ENCODE measurements around the gene LRRC70.

The LRRC70 gene

DNA sequence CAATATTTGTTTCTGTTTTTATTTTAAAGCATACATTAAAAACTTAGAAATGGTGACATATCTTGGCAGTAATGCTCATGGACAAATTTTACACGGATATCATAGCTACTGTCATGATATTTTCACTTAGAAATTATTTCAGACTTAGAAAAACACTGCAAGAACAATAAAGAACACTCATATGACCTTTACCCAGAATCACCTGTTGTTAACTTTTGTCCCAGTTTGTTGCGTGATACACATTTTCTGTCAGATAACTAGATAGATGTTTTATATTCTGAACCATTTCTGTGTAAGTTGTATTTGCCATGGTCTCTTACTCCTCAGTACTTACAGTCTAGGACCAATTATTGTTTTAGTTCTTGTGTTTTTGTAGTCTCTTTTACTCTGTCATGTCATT is 3.6 kb upstream of the LRRC70 start:
- DNase-seq (ENCODE audit: low read depth): no peak

DNA sequence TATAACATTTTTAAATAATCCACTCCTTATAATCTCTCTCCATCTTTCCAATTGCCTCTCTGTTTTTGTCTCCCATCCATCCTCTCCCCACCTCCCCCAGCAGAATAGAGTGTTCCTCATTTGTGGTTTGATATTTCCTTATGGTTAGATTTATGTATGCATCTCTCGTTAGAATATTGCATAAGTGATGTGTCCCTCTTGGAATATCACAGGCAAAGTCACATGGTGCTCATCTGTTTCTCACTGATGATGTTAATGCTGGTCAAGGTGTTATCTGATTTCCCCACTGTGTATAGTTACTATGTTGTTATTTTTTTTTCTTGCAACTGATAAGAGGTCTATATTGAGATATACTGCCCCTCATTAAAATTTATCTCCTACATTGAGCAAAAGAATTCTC is 3.1 kb upstream of the LRRC70 start:
- DNase-seq (ENCODE audit: low read depth): no peak

DNA sequence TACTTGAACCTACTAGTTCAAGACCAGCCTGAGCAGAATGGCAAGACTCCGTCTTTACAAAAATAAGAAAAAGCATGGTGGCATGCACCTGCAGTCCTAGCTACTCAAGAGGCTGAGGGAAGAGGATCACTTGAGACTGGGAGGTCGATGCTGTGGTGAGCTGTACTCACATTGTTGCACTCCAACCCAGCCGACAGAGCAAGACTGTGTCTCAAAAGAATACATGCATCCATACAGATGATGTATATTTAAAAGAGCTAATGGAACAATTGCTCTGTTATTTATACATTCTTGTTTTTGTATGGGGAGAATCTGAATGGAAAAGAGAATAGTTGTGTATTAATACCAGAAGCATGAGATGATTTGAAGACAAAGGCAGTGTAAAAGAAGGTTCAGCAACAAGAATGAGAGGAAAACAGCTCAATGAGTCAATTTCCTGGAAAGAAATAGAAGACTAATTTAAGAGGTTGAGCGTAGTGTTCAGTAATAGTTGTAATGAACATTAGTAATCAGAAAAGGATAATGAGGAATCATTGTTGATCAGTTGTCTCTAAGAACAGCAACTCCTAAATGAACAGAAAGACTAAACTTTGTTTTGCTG is 1.9 kb upstream of the LRRC70 start:
- no peak for DNase-seq (ENCODE audit: low read depth)

DNA sequence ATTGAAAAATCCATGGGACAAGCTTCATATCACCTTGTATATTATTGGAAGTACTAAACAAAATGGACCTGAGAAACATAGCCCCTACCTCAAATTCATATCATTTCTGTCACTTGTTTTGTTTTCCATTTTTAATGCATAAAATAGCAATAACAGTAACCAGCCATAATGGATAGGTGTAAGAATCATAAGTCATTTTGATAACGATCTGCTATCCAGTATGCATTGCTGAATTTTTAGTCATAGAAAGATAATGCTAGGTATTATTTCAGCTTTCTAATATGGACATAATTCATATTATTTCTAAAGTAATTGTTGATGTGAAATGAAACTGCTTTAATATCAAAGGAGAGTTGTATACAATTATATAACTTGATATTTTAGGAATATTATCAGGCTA is 1.1 kb upstream of the LRRC70 start:
- no peak for DNase-seq (ENCODE audit: low read depth)

DNA sequence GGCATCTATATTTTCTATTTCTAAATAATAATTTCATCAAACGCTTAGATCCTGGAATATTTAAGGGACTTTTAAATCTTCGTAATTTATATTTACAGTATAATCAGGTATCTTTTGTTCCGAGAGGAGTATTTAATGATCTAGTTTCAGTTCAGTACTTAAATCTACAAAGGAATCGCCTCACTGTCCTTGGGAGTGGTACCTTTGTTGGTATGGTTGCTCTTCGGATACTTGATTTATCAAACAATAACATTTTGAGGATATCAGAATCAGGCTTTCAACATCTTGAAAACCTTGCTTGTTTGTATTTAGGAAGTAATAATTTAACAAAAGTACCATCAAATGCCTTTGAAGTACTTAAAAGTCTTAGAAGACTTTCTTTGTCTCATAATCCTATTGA is 1.1 kb downstream of the LRRC70 start:
- DNase-seq (ENCODE audit: low read depth): no peak

DNA sequence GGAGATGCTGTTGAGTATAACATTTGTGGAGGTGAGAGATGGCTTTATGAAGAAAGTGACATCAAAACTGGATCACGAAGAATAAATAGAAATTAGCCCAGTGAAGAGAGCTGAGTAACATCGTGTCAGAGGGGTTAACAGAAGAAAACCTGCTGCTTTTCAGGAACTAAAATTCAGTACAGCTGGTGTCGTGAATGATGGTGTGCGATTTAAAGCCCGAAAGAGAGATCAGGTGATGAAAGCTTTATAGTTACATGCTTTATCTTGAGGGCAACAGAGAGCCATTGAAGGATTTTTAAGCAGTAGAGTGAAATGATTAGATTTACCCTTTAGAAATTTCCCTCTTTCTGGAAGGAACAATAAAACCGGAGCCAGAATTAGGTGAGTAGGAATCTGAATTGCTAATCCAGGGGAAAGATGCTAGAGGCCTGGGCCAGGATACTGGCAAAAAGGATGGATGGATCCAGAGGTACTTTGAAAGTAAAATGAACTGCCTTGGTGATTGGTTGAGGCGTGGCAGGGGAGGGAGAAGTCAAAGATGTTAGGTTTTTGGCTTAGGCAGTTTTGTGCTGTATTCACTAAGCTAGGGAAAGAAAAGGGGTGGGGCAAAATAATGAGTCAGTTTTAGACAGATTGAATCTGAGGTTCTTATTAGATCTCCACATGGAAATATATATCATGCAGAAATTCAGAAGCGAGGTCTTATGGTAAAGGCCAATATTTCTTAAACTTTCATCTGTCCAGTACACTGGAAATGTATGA is 3.4 kb downstream of the LRRC70 start:
- DNase-seq (ENCODE audit: low read depth): no peak

DNA sequence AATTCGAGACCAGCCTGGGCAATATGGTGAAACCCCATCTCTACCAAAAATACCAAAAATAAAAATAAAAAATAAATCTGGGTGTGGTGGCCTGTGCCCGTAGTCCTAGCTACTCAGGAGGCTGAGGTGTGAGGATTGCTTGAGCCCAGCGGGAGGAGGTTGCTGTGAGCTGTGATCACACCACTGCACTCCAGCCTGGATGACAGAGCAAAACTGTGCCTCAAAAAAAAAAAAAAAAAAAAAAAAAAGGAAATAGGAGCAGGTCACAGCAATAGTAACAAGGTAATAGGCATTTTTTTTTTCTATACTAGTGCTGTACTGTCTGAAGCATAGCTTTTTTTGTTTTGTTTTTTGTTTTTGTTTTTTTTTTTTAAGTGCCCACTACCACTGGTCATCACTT is 5.8 kb downstream of the LRRC70 start:
- no peak for DNase-seq (ENCODE audit: low read depth)

DNA sequence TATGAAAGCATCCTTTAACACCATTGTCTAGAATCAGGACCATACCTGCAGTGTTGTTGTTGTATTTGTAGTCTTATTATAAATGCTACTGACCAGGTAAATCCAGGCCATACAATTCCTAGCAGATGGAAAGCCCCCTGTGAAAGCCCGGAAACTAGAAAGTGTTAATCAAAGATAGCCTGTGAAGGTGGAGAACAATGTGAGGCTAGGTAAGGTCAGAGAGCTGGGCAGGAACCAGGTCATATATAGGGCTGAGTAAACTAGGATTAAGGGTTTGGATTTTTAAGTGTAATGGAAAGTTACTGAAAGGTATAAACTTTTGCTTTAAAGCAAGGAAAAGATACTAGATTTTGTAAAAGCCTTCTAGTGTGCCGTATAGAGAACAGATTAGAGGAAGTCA is 6.7 kb downstream of the LRRC70 start:
- DNase-seq (ENCODE audit: low read depth): no peak

DNA sequence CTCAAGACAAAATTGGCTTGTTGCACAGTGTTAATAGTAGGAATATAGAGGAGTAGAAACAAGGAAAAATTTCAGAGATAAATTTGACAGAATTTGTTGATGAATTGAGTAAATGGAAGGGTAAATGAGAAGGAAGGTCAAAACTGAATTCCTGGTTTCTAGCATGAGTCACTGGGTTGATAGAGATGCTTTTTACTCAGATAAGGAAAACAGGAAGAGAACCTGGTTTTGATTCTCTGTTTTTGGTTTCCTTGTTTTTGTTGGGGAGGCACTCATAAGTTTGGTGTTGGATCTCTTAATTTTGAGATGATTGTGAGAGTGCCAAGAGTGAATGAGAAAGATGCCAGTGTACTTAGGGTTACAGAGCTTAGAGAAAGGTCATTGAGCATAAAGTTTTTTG is 7.1 kb downstream of the LRRC70 start:
- no peak for DNase-seq (ENCODE audit: low read depth)

DNA sequence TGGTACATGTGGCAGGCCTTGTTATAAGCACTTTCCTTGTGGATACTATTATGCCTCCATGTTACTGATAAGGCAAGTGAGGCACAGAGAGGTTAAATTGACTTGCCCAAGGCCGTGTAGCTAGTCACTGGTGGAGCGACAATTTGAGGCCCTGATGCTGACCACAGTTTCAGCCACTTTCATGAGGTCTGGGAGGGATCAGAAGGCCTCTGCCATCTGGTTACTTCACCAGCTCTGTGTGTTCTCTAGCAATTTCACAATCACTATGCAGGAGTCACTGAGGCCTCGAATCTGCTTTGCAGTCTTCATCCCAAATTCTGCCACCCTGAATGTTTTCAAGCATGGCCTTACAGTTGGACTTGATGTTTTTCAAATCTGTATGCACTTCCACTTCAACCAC is 9.1 kb downstream of the LRRC70 start:
- DNase-seq (ENCODE audit: low read depth): no peak

DNA sequence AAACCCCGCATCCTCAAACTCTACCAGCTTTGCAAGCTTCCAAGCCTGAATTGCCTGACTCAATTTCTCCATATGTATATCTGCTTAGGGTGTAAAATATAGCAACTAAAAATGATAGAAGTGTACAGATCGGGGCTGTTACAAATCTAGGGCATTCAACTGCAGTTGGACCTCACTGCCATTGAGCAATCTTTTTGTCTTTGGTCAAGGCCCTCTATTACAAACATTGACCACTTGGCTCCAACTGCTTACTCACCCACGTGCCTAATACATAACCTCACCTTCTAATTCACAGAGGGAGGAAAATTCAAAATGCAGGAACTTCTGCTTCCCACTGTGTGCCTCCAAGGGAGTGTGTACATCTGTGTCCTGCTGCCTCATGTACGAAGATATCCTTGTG is 10.0 kb downstream of the LRRC70 start:
- no peak for DNase-seq (ENCODE audit: low read depth)

DNA sequence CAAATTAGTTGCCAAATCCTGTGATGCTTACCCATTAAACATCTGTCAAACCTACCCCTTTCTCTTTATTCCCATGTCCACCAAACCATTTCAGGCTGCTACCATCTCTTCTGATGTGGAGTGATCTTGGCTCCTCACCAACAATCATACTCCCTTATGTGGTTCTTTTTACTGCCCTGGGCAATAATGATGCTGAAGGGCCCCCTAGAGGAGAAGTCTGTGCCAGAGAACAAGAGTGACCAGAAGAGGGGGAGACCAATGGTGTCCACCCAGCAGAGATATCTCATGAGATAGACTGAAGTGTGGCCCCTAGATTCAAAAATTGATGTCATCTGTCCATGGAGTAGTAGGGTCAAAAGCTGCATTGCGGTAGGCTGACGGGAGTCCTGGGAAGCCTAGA is 10.9 kb downstream of the LRRC70 start:
- no peak for DNase-seq (ENCODE audit: low read depth)

DNA sequence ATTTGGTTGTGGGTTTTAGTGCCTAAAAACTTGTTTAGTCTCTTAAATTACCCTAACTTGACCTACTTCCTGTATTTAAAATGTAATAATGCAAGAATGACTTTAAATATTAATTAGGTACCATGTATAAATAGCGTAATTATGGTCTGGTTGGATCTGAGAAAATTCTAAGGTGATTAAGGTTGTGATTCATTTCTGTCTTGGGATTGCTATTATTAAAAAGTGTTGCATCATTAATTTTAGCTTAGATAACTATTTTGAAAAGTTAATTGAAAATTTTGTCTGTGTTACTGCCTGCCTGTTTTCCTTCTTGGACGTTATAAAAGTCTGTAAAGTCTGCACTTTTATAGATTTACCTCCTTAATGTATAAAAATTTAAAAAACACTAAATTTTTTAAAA is 11.8 kb downstream of the LRRC70 start:
- no peak for DNase-seq (ENCODE audit: low read depth)

DNA sequence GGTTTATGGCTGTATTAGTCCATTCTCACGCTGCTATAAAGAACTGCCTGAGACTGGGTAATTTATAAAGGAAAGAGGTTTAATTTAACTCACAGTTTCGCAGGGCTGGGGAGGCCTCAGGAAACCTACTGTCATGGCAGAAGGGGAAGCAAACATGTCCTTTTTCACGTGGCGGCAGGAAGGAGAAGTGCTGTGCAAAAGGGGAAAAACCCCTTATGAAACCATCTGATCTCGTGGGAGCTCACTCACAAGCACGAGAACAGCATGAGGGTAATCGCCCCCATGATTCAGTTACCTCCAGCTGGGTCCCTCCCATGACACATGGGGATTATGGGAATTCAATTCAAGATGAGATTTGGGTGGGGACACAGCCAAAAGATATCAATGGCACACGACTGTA is 13.9 kb downstream of the LRRC70 start:
- DNase-seq (ENCODE audit: low read depth): no peak

DNA sequence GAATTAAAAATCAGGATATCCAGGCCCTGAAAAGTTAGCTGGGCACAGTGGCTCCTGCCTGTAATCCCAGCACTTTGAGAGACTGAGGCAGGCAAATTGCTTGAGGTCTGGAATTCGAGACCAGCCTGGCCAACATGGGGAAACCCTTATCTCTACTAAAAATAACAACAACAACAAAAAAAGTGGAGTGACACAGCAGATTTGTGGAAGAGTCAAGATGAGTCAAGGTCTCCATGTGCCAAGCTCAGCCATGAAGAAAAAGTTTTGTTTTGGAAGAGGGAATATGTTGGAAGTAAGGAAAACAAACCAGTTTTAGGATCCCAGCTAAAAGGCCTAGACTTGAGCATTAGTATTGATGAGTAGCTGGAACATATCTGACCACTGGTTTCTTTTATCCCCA is 14.7 kb downstream of the LRRC70 start:
- peak; percentile 35 for DNase-seq (ENCODE audit: low read depth)

DNA sequence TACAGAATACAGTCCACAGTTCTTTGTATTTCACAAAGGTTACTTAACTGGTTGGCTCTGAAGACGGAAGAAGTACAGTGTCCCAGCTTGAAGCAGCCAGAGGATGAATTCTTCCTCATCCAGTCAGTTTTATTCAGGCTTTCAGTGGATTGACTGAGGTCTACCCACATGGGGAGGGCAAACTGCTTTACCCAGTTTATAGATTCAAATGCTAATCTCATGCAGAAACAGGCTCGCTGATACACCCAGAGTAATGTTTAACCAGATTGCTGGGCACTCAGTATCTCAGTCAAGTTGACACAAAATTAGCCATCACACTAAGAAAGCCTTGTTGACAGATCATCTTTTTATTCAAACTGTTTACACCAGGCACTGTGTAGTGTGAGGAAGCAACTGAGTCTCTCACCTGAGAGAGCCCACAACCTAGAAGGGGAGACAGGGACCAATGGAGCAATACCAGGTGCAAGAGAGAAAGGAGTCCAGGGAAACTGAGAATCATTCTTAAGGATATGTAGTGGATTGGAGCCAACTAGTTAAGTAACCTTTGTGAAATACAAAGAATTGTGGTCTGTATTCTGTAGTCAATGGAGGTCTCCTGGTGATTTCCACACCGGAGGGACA is 15.9 kb downstream of the LRRC70 start:
- no peak for DNase-seq (ENCODE audit: low read depth)

DNA sequence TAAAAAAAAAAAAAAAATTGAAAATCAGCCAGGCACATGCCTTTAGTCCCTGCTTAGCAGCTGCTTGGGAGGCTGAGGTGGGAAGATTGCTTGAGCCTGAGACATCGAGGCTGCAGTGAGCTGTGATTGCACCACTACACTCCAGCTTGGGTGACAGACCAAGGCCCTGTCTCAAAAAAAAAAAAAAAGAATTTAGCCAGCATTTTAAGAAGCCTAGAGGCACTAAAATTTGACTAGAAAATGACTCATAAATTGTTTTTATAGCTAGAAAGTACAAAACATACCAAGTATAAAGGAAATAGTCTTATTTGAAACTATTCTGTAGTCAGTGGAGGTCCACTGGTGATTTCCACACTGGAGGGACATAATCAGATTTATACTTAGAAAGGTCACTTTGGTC is 17.5 kb downstream of the LRRC70 start:
- peak; percentile 11 for DNase-seq (ENCODE audit: low read depth)

DNA sequence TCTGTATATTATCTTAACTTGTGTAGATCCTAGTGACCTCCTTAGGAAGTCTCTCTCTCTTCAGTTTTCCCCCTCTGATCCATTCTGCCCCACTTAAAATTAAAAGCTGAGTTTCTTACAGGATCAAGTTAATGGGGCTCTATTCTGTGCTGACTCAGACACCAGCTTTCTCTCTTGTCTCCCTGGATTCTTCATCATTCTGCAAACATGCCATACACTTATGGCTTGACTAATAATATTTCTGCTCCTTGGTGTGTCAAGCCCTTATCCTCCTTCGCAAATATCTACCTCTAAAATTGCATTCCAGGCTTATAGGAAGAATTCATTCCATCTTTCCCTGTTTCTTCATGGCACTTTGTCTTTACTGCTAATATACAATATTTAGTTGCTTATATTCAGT is 18.1 kb downstream of the LRRC70 start:
- DNase-seq (ENCODE audit: low read depth): peak; percentile 5

DNA sequence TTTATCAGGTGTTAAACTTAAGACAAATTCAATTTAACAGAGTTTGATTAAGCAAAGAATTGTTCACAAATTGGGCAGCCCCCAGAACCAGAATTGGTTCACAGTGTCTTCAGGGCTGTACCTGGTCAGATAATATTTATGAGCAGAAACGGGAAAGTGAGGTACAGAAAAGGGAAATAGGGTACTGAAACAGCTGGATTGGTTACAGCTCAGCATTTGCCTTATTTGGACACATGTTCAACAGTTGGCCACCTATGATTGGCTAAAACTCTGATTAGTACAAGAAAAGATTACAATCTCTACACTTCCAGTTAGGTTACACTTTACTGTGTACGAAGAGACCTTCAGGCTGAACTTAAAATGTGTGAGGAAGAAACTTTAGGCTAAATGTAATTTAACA is 18.7 kb downstream of the LRRC70 start:
- DNase-seq (ENCODE audit: low read depth): no peak

DNA sequence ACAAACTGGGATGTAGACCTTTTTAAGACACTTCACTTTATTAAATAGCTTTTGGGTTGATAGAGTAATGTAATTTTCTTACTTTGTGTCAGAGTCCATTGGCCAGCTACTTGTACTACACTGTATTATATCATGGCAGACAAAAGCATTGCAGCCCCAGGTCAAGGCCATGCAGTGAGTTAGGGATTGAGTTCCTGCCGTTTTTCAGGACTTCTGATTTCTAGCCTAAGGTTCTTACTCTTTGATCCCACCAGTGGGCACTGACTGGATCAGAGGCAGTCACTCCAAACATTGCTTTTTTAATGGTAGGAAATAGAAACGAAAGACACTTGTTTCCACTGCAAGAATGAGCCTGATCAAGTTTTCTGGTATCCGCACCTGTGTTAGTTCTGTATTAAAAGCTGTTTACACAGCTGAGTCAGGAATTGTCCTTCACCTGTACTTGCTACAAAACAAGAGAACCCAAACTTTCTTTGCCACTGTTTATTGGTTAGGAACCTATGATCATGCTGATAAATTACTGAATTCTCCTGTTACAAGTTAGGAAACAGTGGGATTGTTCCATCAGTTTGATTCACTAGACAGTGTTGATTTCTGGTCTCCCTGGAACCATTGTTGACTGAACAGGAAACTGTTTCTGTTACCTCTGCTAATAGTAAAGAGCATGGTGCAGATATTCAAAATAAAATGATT is 22.1 kb downstream of the LRRC70 start:
- DNase-seq (ENCODE audit: low read depth): no peak

DNA sequence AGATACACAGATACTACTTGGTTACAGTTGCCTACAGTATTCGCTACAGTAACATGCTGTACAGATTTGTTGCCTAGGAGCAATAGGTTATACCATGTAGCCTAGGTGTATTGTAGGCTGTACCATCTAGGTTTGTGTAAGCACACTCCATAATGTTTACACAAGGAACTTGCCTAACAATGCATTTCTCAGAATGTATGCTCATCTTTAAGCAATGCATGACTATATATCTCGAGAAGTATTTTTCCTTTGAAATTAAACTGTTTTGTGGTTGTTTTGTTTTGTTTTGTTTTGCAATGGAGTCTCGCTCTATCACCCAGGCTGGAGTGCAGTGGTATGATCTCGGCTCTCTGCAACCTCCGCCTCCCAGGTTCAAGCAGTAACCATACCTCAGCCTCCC is 25.3 kb downstream of the LRRC70 start:
- DNase-seq (ENCODE audit: low read depth): no peak

DNA sequence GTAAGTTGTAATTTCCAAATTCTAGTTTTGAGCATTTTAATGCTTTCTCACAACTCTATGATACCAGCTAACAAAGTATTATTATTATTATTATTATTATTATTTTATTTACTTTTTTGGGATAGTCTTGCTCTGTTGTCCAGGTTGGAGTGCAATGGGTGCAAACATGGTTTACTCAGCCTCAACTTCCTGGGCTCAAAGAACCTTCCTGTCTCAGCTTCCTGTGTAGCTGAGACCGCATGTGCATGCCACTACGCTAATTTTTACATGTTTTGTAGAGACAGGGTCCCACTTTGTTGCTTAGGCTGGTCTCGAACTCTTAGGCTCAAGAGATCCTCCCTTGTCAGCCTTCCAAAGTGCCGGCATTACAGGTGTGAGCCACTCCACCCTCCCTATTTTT is 27.0 kb downstream of the LRRC70 start:
- no peak for DNase-seq (ENCODE audit: low read depth)

DNA sequence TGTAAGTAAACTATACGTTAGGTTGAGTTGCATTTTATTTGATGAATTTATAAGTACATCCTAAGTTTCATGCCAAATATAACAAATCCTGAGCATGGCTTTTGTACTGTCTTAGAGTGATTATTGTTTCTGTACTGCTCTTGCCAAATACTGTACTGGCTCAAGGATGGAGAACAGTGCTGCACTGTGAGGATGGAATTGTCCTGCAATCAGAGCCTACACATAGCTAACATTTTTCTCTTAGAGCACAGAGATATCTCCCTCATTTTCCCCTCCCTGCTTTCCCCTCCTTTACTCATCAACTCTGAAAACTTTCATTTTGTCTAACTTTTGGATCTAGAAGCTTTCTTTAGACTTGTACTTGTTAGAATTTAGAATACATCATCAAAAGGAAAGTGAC is 28.3 kb downstream of the LRRC70 start:
- DNase-seq (ENCODE audit: low read depth): no peak

All from ELR (cell line).